HG03520 (cell line): ENCODE measurements around the gene SLC25A47.
"Not testable (repeated sequence)": the region's sequence is repeated elsewhere in the genome, so short reads cannot be mapped to it uniquely, and the experiment has no call there.

Experiments used
- ATAC-seq: cut with Tn5 transposase; IDR thresholded peaks from one replicate; pipeline ENCODE4 v1.9.1; 2021; ENCODE audit warnings: mild to moderate bottlenecking, moderate library complexity; ENCODE audit not compliant: unreplicated experiment

The SLC25A47 gene

DNA sequence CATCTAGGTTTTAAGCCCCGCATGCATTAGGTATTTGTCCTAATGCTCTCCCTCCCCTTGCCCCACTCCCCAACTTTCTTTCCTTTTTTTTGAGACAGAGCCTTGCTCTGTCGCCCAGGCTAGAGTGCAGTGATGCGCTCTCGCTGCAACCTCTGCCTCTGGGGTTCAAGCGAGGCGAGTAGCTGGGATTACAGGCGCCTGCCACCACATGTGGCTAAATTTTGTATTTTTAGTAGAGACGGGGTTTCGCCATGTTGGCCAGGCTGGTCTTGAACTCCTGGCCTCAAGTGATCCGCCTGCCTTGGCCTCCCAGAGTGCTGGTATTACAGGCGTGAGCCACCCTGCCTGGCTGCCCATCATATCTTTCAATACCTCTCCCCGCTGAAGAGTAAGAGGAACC lies 19.7 kb downstream of the SLC25A47 start:
- ATAC-seq, result not testable (repeated sequence)

DNA sequence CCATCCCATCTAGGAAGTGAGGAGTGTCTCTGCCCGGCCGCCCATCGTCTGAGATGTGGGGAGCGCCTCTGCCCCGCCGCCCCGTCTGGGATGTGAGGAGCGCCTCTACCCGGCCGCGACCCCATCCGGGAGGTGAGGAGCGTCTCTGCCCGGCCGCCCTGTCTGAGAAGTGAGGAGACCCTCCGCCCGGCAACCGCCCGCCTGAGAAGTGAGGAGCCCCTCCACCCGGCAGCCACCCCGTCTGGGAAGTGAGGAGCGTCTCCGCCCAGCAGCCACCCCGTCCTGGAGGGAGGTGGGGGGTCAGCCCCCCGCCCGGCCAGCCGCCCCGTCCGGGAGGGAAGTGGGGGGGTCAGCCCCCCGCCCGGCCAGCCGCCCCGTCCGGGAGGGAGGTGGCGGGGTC lies 21.5 kb downstream of the SLC25A47 start:
- not testable (repeated sequence) for ATAC-seq

DNA sequence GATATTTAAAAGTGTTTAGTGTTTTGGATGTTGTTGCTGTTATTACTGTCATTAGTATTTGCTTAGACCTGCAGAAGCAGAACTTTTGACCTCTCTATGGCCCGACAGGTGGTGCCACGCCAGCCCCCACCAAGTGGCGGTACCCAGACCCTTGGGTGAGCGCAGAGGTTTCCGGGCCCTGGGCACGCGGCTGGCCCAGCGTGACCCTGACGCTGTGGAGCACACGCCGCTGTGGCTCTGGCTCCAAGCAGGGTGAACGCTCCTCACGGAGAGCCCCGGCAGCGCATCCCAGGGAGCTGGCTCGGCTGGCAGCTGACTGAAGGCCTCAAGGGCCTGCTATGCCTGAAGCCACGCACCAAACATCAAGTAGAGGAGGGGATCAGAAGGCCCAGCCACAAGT lies 22.6 kb downstream of the SLC25A47 start:
- ATAC-seq, result no peak

DNA sequence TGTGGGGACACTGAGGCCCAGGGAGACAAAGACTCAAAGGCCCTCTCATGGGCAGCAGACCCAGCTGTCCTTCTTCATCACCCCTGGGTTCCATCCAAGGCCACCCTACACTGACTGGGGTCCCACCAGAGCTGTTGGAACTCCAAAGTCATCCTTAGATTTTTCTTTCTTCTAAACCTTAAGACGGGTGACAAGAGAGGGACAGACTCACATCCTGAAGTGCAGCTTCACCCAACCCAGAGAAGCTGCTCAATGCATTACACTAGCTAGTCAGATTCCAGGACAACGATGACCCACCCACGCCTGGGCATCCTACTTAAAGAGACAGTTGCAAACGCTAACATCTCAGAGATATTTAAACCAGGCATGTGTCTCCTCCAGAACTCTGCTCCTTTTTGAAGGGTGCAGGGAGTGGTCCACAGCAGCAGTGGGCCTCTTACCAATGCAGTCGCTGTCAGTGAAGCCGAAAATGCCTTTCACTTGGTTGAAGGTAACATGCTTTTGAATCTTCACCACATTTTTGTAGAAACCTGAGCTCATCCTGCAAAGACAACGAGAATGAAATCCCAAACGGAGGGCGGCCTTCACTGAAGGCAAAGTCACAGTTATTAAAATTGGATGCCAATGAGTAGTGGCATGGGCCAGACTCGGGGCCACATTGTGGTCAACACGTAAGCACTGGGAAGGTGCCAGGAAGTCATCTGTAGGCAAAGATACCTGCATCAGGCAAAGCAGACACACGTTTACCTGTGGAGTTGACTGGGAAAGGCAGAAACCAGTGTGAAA lies 23.4 kb downstream of the SLC25A47 start:
- ATAC-seq, result no peak

DNA sequence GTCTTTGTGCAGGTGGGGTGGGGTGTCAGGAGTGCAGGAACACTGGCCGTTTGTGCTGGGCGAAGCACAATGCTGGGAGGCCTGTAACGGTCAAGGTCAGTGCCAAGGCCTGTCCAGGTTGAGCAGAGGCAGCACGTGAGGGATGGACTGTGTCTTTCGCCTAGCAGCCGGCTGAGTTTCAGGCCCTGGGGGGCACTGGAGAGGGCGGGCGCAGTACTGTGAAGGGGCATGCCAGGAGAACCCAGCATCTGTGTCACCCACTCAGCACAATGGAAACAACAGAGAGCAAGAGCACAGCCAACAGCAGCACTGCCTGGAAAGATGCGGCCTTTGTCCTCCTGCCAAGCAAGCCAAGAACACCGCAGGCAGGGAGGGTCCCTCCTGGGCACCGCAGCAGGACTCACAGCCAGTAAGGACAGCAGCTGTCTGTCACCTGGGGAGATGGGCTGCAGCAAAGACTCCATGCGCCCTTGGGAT lies 25.2 kb downstream of the SLC25A47 start:
- no peak for ATAC-seq

DNA sequence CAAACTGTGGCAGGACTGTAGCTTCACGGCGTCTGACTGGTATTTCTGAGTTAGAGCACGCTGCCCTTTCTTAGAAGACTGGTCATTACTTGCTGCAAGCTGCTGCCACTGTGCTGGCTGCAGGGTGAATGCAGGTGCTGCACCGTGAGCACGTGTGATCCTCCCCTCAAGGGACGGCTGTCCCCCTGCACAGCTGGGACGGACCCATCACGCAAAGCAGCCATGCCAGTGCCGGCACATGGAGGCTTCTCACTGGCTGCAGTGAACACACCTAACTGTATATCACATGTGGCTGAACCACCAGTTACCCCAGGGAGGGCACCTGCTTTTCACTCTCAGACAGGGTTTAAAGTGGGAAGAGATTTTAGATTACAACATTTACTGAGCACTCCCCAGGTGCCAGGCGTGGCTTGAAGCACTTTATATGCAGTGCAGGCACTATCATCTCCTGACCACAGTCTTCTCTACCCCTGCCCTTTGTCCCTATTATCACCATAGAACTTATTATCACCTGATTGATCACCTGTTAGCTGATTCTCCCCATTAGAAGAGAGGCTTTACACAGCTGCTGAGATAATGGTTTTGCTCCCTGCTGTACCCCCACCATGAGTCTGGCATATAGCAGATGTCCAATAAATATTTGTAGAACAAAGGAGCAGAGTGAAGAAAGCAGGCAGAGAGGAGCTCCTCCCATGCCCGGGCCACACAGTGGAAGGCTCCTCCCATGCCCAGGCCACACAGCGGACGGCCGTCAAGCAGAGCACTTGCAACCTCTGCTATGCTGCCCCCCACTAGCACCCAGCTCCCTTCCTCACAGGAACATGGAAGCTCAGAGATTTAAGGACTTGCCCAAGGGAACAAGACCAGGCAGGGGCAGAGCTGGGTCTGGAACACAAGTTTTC lies 25.9 kb downstream of the SLC25A47 start:
- ATAC-seq, result no peak

DNA sequence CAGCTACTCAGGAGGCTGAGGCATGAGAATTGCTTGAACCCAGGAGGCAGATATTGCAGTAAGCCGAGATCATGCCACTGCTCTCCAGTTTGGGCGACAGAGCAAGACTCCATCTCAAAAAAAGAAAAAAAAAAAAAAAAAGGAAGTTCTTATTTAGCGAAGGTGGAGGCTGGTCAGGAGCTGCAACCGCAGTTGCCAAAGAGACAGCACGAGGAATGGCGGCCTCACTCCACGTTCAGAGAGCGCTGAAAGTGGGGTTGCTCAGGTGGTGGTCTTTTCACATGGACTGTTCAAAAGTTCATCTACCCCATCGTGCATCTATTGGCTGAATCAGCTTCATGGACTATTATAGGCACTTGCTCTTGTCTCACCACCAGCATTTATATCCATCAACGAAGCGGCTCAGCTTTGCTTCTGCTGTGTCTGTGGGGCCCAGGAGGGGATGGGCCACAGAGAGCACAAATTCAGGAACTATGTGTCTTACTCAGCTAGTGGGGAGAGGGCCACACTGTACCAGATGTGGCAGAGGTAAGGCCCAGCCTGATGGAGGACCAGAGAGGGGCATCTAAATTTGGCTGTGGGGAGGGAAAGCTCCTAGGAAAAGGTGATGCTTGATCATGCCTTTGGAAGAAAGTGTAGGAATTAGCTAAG lies 27.3 kb downstream of the SLC25A47 start:
- ATAC-seq, result no peak

DNA sequence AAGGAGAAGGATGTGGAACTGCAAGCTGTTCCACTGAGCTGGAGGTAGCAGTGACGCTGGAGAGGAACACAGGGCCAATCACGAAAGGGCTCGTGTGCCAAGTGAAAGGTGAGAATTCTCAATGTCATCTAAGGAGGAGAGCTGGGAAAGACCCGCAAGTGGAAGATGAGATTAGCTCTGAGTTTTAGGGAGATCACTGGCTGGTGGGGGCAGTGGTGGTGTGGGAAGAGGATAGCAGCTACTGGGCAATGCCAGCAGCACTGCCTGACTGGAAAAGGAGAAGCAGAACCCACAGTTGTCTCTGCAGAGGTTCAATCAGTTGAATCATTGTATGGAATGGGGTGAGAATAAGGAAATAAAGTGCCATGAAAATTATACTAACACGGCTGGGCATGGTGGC lies 27.8 kb downstream of the SLC25A47 start:
- ATAC-seq, result no peak

DNA sequence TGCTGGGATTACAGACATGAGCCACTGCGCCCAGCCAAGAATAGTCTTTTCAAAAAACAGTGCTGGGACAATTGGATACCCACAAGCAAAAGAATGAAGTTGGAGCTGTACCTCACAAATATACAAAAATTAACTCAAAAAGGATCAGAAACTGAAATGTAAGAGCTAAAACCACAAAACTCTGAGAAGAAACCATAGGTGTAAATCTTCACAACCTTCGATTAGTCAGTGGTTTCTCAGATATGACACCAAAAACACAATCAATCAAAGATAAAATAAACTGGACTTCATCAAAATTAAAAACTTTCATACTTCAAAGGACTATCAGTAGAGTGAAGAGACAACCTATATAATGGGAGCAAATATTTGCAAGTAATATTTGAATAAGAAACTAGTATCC lies 35.3 kb downstream of the SLC25A47 start:
- no peak for ATAC-seq

DNA sequence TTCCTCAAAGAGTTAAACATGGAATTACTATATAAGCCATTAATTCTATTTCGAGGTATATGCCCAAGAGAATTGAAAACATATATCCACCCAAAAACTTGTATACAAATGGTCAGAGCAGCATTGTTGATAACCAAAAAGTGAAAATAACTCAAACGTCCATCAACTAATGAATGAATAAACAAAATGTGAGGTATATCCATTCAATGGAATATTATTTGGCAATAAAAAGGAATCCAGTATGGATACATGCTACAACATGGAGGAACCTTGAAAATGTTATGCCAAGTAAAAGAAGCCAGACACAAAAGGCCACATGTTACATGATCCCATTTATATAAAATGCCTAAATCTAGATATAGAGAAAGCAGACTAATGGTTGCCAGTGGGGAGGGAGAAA lies 36.0 kb downstream of the SLC25A47 start:
- no peak for ATAC-seq

DNA sequence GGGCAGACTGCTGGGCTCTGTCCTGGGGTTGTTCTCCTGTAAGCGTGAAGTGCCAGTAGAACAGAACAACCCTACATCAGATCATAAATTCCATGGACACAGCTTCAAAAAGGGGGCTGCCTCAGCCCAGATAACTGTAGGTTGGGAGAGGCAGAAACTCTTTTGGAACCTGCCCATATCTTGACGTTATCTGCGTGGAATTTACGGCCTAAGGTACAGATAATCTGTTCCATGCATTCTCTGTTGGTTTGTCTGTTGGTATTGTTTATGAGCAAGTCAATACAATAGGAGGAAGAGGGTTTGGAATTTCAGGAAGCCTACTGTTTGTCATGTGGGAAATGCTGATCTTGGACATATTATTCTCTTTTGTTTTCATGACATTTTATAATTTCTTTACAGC lies 36.7 kb downstream of the SLC25A47 start:
- no peak for ATAC-seq

DNA sequence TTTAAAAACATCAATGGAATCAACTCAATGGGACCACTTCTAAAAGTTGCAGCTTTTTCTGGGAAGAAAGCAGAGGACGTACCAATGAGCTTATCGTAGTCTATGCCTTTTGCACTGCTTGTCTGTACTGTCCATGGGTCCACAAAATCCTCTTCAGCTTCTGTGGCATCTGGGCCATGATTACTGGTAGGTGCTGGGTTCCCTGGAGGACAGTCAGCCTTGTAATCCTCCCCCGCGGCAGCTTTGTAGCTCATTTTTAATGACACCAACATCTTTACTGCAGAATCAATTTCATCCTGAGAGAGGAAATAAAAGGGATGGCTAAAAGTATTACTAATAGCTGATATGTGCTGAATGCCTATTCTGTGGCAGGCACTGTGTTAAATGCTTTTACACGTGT lies 38.5 kb downstream of the SLC25A47 start:
- ATAC-seq, result no peak

DNA sequence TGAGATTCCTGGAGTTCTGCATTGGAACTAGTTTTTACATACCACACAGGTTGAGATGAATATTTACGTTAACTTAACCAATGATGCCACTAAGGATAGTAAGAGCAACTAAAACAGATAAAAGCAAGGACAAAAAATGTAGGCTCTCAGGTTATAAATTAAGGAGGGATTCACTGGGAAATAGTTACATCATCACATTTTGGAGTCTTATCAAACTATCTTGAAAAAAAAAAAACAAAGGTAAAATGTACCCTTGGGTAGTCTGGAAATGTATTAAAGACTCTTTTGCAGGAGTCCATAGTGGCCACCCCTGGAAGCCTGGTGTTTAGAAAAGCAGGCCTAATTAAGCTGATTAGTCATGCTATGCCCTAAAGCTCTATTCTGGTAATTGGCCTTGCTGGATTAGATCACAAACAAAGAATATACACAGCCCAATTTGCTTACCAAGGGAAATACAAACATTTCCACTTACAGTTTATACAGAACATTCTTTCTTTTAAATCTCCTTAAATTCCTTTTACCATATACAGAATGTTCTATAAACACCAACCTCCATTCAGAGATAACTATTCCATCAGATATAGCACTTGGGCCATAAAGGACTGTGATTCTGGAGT lies 39.3 kb downstream of the SLC25A47 start:
- no peak for ATAC-seq

DNA sequence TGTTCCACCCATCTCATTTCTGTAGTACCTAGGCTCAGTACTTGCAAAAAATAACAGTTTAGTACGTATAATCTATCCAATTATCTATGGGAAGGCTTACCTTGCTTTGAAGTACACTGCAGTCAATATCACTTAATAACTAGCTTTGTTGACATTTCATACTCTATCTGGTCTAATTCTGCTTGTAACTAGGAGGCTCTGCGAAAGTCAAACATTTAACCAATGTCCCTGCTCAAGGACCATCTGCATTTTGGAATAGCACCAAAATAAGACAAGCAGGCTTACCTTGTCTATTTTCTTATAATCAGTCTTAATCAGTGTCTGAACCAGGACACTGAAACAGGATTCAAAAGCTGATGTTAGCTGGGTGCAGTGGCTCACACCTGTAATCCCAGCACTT lies 39.9 kb downstream of the SLC25A47 start:
- ATAC-seq, result no peak

DNA sequence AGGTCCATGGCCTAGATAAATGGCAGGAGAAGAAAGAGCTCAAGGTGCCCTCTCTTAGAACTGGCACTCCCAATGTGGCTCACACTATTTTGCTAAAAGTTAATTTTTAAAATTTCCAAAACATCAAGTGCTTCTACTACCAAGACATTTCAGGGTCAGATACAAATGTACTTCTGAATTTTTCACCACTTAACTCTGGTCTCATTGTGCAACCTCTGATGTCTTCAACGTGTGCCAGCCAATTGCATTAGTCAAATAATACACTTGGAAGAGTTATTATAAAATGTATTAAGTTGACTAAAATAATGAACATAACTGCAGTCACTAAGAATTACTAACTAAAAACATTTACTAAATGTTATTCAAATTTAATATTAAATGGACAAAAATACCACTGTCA lies 41.3 kb downstream of the SLC25A47 start:
- ATAC-seq, result no peak

DNA sequence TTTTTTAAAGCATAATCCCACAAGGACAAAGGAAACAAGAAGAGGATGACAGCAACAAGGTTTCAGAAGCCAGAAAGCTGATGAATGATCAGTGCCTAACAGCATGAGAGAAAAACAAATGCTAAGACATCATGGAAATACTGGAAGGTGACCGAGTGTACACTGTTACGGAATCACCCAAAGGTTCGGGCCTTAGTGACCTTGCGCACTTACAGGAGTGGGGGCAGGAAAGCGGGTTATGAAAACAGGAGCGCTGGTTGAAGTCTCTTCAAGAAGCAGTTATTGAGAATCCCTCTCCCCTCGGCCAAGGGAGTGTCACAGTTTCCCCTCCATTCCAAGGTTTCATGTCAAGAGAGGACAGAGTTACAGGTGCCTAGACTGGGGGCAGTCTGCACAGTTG lies 42.6 kb downstream of the SLC25A47 start:
- ATAC-seq, result no peak

DNA sequence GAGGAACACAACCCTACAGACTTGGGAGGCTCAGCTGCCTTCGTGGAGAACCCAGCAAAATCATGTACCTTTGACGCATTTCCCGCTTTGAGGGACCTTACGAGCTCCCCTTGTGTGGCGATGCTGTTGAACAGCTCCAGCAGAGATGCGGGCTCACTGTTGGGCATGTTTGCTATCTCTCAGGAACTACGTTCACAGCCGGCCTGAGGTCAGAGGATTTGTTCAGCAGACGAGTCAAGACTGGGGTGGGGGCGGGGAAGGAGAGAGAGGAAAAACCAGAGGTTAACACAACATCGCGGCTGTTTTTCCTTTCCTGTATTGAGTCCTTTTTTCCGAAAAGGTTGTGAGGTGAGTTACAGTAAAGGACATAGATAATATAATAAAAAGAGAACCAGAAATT lies 45.9 kb downstream of the SLC25A47 start:
- no peak for ATAC-seq

DNA sequence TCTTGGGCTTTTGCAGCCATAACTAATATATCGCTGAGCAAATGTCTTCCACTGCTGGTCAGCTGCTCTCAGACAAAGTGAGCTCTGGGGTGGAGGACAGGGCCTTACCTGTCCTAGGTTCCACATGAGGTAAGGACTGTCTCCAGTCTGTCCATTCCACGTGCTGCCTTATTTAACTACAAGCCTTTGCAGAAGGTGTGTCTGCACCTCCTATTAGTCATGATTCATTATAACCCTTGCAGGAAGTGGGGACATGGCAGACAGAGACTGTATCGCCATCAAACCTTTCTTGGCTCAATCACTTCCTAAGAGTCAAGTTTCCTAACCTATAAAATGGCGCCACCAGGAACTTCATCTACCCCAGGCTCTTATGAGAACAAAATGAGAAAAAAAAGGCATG lies 46.9 kb downstream of the SLC25A47 start:
- no peak for ATAC-seq

DNA sequence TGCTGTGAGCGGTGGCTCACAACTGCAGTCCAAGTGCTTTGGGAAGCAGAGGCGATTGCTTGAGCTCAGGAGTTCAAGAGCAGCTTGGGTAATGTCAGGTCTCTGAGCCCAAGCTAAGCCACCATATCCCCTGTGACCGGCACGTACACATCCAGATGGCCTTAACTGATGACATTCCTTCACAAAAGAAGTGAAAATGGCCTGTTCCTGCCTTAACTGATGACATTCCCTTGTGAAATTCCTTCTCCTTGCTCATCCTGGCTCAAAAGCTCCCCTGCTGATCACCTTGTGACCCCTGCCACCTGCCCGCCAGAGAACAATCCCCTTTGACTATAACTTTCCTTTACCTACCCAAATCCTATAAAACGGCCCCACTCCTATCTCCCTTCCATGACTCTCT lies 48.6 kb downstream of the SLC25A47 start:
- ATAC-seq, result no peak

DNA sequence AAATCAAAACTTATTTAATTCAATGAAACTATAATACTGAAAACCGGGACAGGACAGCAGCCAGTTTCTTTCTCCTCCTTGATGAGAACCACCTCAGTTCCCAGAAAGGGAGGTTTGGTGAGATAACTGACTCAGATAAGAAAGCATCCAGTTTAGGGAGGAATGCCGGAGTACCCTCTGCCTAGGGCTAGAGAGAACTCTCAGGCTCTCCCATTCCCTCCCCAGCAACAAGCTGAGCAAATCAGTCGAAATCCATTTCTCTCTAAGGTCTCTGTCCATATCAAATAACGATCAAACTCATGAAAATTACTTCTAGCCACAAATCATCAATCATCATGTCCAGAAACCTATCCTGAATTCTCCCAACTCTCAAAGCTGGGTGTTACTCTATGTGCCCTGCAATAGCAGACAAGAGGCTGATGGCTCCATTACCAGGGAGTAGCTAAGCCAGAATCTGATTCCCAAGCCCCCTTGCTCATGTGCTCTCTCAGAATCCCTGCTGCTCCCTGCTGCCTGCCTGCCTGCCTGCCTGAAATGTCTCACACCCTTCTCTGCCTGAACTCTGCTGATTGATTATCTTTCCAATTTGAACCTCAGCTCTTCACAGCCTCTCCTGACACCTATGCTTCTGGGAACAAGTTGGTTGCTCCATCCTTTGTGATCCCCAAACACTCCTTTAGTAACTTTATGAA lies 49.4 kb downstream of the SLC25A47 start:
- no peak for ATAC-seq

DNA sequence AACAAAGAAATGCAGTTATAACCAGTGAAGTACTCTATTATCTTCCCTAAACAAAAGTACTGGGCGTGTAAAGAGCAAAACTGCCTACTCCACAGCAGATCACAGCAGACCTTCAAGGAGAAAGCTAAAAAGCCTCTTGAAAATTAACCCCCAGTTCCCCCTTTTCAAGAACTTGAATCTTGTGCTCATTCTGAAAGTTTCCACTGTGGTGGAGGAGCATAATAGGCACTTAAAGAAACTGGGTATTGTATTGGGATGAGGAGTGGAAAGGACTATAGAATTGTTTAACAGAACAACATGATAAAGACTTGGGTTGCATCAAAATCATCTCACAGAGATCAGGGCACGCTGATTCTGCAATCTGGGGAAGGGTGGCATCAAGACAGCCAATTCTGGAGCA lies 51.1 kb downstream of the SLC25A47 start:
- no peak for ATAC-seq
